NB4 (cell line): ENCODE results near the gene GET3.

Experiments
- DNase-seq: peaks from one replicate; pipeline ENCODE4 v3.0.0; 2010; ENCODE audit warnings: low read depth
- H3K4me3 ChIP-seq: one replicate; pipeline ENCODE4 v1.5.1; 2011; ENCODE audit warnings: mild to moderate bottlenecking, low read depth, low read length, moderate library complexity
- CTCF ChIP-seq: IDR thresholded peaks from one replicate; pipeline ENCODE4 v1.5.1; 2012; ENCODE audit warnings: low read depth, low read length
- MAX ChIP-seq: IDR thresholded peaks from 2 replicates; pipeline ENCODE4 v1.6.1; 2011; ENCODE audit warnings: low read depth, low read length
- MYC ChIP-seq: IDR thresholded peaks from 2 replicates; pipeline ENCODE4 v1.6.1; 2011; ENCODE audit warnings: low read depth, low read length
- POLR2A ChIP-seq: IDR thresholded peaks from 2 replicates; pipeline ENCODE4 v1.6.1; 2011; ENCODE audit warnings: mild to moderate bottlenecking; ENCODE audit not compliant: insufficient read length; ENCODE audit errors: extremely low read depth

Gene GET3

GRCh38 chr19:12745166-12745897 is 8.0 kb downstream of the GET3 start:
- no peak overlapping the region for H3K4me3 ChIP-seq
- TF ChIP-seq CTCF (no peak), MYC (no peak), MAX (no peak), POLR2A (no peak)
- no peak for DNase-seq

- DNase-seq = no peak
- TF ChIP-seq CTCF (no peak), MAX (no peak), POLR2A (no peak), MYC (no peak)
- no peak overlapping the region for H3K4me3 ChIP-seq
Observed at GRCh38 chr19:12748489-12748888, 11.2 kb downstream of the GET3 start.

GRCh38 chr19:12749938-12750521 is 12.7 kb downstream of the GET3 start:
- H3K4me3 ChIP-seq = no peak overlapping the region
- TF ChIP-seq CTCF (no peak), MYC (no peak), MAX (no peak), POLR2A (no peak)
- peak; percentile 76 for DNase-seq

GRCh38 chr19:12750851-12751250 is 13.6 kb downstream of the GET3 start:
- DNase-seq = no peak

GRCh38 chr19:12751635-12752034 is 14.3 kb downstream of the GET3 start, which contains the start of gene BEST2:
BEST2 (plus strand) TSS chr19:12751791; CDS start chr19:12752593, 802 bp downstream.
- TF ChIP-seq MYC (no peak), MAX (no peak), CTCF (no peak), POLR2A (no peak)
- no peak within 1 kb of the TSS for H3K4me3 ChIP-seq
- DNase-seq = no peak

More at GRCh38 chr19:12750851-12751250, 13.6 kb downstream of the GET3 start:
- TF ChIP-seq CTCF (no peak), MYC (no peak), MAX (no peak), POLR2A (no peak)
- no peak overlapping the region for H3K4me3 ChIP-seq
